Immature natural killer cell (primary cell): ENCODE data around the gene ZNF284. TPM values are rescaled to one million over a fixed set of nuclear protein-coding genes. Genes with fewer than 3 reads are reported as not detected.
"Not testable (repeated sequence)": the region's sequence is repeated elsewhere in the genome, so short reads cannot be mapped to it uniquely, and the experiment has no call there.

Experiments
- DNase-seq, 3 donors: peaks; one replicate each; pipeline ENCODE4 v3.0.0; 2022; ENCODE audit warnings: mixed read lengths in 1 of 3
- H3K27ac Mint-ChIP-seq, 6 donors: one replicate each; pipeline ENCODE4 v1.8.0; 2020; ENCODE audit warnings: mixed read lengths in 6 of 6, mild to moderate bottlenecking in 5 of 6, inconsistent platforms in 4 of 6, moderate library complexity in 3 of 6
- H3K27me3 Mint-ChIP-seq, 3 donors: one replicate each; pipeline ENCODE4 v1.8.0; 2020 to 2021; ENCODE audit warnings: low read depth in 3 of 3, mild to moderate bottlenecking in 3 of 3, mixed read lengths in 3 of 3, moderate library complexity in 3 of 3, inconsistent platforms in 1 of 3
- H3K36me3 Mint-ChIP-seq, 3 donors: one replicate each; pipeline ENCODE4 v1.8.0; 2020; ENCODE audit warnings: mixed read lengths in 3 of 3, inconsistent platforms in 2 of 3, mild to moderate bottlenecking in 2 of 3
- H3K4me1 Mint-ChIP-seq, 2 donors: one replicate each; pipeline ENCODE4 v1.8.0; 2020; ENCODE audit warnings: inconsistent platforms in 2 of 2, mild to moderate bottlenecking in 2 of 2, mixed read lengths in 2 of 2, moderate library complexity in 1 of 2
- H3K4me3 Mint-ChIP-seq, 5 donors: one replicate each; pipeline ENCODE4 v1.8.0; 2020; ENCODE audit warnings: mild to moderate bottlenecking in 5 of 5, mixed read lengths in 5 of 5, inconsistent platforms in 3 of 5, moderate library complexity in 3 of 5
- H3K9me3 Mint-ChIP-seq, 6 donors: one replicate each; pipeline ENCODE4 v1.8.0; 2020; ENCODE audit warnings: mild to moderate bottlenecking in 6 of 6, mixed read lengths in 6 of 6, inconsistent platforms in 4 of 6, moderate library complexity in 3 of 6
- polyA plus RNA-seq, 3 donors: library from polyadenylated mRNA; unstranded; fragments of 300-500 nt; fragmentation: Illumina TruSeq; gene quantifications; one replicate each; pipeline ENCODE4 v1.2.3, GENCODE V29; 2021

Gene ZNF284
- polyA plus RNA-seq, 3 donors from 2014 or later, result 0.24 to 0.99 (median 0.84) TPM

DNA sequence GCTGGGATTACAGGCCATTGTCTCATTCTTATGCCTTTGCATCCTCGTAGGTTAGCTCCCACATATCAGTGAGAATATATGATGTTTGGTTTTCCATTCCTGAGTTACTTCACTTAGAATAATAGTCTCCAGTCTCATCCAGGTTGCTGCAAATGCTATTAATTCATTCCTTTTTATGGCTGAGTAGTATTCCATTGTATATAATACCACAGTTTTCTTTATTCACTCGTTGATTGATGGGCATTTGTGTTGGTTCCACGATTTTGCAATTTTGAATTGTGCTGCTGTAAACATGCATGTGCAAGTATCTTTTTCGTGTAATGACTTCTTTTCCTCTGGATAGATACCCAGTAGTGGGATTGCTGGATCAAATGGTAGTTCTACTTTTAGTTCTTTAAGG lies 49.2 kb downstream of the ZNF284 start:
- Mint-ChIP-seq H3K9me3 (peaks cover 15 to 49% (median 26%) of the 10 kb centered on the region in 6 donors), H3K36me3 (peaks cover 84 to 89% (median 85%) of the 10 kb centered on the region in 3 donors), H3K4me1 (peaks cover 3 to 26% of the 10 kb centered on the region in 2 donors)
- H3K27me3 Mint-ChIP-seq, DNase-seq, H3K27ac Mint-ChIP-seq, H3K4me3 Mint-ChIP-seq: not testable (repeated sequence)

DNA sequence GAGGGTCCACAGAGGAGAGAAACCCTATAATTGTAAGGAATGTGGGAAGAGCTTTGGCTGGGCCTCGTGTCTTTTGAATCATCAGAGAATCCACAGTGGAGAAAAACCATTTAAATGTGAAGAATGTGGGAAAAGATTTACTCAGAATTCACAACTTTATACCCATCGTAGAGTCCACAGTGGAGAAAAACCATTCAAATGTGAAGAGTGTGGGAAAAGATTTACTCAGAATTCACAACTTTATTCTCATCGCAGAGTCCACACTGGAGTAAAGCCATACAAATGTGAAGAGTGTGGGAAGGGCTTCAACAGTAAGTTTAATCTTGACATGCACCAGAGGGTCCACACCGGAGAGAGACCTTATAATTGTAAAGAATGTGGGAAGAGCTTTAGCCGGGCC lies 60.0 kb downstream of the ZNF284 start:
- no peak overlapping the region for H3K4me3 Mint-ChIP-seq
- peaks cover 0 to 5% (median 3%) of the 10 kb centered on the region in 3 donors for H3K27me3 Mint-ChIP-seq
- H3K36me3 Mint-ChIP-seq, result peaks cover 9 to 33% (median 32%) of the 10 kb centered on the region in 3 donors
- H3K4me1 Mint-ChIP-seq, result no peaks in the 10 kb centered on the region
- H3K9me3 Mint-ChIP-seq, result peaks cover 25 to 49% (median 37%) of the 10 kb centered on the region in 6 donors
- no peak for DNase-seq
- no peak overlapping the region for H3K27ac Mint-ChIP-seq

Other genes with a start within 250 kb of the ZNF284 start
- gene ZNF283, start 244.8 kb upstream of the ZNF284 start, polyA plus RNA-seq, result 1 to 10 TPM in 2 of 3 donors, not detected in 1; 1.7 to 3.2 TPM
- gene ZNF404, start 188.2 kb upstream of the ZNF284 start, polyA plus RNA-seq, result 1 to 10 TPM; 1.6 to 5.5 (median 2.3) TPM
- gene ZNF45, start 136.9 kb upstream of the ZNF284 start, polyA plus RNA-seq, result 10 to 100 TPM in 1 of 3 donors, 1 to 10 TPM in 2; 6.5 to 15.9 (median 7.7) TPM
- gene ZNF221, start 120.9 kb upstream of the ZNF284 start, polyA plus RNA-seq, result 1 to 10 TPM in 1 of 3 donors, under 1 TPM in 1, not detected in 1; 0.67 to 3.0 TPM
- 1 to 10 TPM; 2.1 to 3.0 (median 2.6) TPM for gene ZNF155, start 88.0 kb upstream of the ZNF284 start, polyA plus RNA-seq
- gene ZNF230, start 69.2 kb upstream of the ZNF284 start, polyA plus RNA-seq, result 1 to 10 TPM; 1.7 to 2.8 (median 2.5) TPM
- 1 to 10 TPM in 2 of 3 donors, not detected in 1; 2.3 to 3.4 TPM for gene ZNF222, start 46.8 kb upstream of the ZNF284 start, polyA plus RNA-seq
- 1 to 10 TPM; 1.7 to 2.5 (median 2.3) TPM for gene ZNF223, start 20.1 kb upstream of the ZNF284 start, polyA plus RNA-seq
- 10 to 100 TPM in 1 of 3 donors, 1 to 10 TPM in 2; 5.8 to 11.6 (median 7.2) TPM for gene ZNF224, start 22.2 kb downstream of the ZNF284 start, polyA plus RNA-seq
- 1 to 10 TPM; 1.2 to 4.8 (median 2.4) TPM for gene ZNF225, start 41.2 kb downstream of the ZNF284 start, polyA plus RNA-seq
- gene ZNF234, start 69.4 kb downstream of the ZNF284 start, polyA plus RNA-seq, result 1 to 10 TPM; 2.7 to 7.4 (median 6.1) TPM
- gene ZNF226, start 92.9 kb downstream of the ZNF284 start, polyA plus RNA-seq, result 10 to 100 TPM; 23.1 to 41.4 (median 24.3) TPM
- 10 to 100 TPM in 2 of 3 donors, 1 to 10 TPM in 1; 6.5 to 15.4 (median 12.8) TPM for gene ZNF227, start 140.4 kb downstream of the ZNF284 start, polyA plus RNA-seq
- under 1 TPM in 1 of 3 donors, not detected in 2; 0.48 TPM for gene ZNF233, start 187.7 kb downstream of the ZNF284 start, polyA plus RNA-seq
- gene ZNF235, start 232.9 kb downstream of the ZNF284 start, polyA plus RNA-seq, result 1 to 10 TPM; 1.3 to 1.8 (median 1.6) TPM